HepG2 (cell line): ENCODE results near the gene AP2B1. TPM values are rescaled to one million over a fixed set of nuclear protein-coding genes. Genes with fewer than 3 reads are reported as not detected.
A peak's percentile ranks its signal among the peaks of the same experiment; 100 is the strongest.

Source experiments
- FOSL2 ChIP-seq: sonication (generic); formaldehyde crosslinking; IDR thresholded peaks from 2 replicates; pipeline ENCODE4 v1.4.0; 2020; ENCODE audit warnings: missing genetic modification reagents
- GATAD2A ChIP-seq: IDR thresholded peaks from 2 replicates; pipeline ENCODE4 v1.6.1; 2016
- HNF4A ChIP-seq: sonication (generic); formaldehyde crosslinking; IDR thresholded peaks from 2 replicates; pipeline ENCODE4 v1.4.0; 2020; ENCODE audit warnings: missing genetic modification reagents
- HOXD1 ChIP-seq: sonication (generic); formaldehyde crosslinking; IDR thresholded peaks from 2 replicates; pipeline ENCODE4 v1.5.0; 2020; ENCODE audit warnings: missing genetic modification reagents
- U2AF2 ChIP-seq: fragments of 200-400 bp; formaldehyde crosslinking; IDR thresholded peaks from 2 replicates; pipeline ENCODE4 v1.6.1; 2017; ENCODE audit warnings: low read depth, mild to moderate bottlenecking, low read length
- ZNF33B ChIP-seq: sonication (generic); formaldehyde crosslinking; IDR thresholded peaks from 2 replicates; pipeline ENCODE4 v1.5.1; 2020; ENCODE audit warnings: mild to moderate bottlenecking, missing genetic modification reagents
- ZNF605 ChIP-seq: sonication (generic); formaldehyde crosslinking; IDR thresholded peaks from 2 replicates; pipeline ENCODE4 v1.8.0; 2022; ENCODE audit warnings: mild to moderate bottlenecking, missing genetic modification reagents
- polyA plus RNA-seq, 8 experiments: library from polyadenylated mRNA; depleted of rRNA in 3 of 8; stranded (reverse) in 7 of 8; unstranded in 1 of 8; fragments of >200 nt; fragmentation: Illumina TruSeq in 4 of 8; extraction: Trizol in 4 of 8; gene quantifications; 2 replicates each; pipeline versions ENCODE4 v1.2.1 to v1.2.3, GENCODE V29; 2011 to 2016; ENCODE audit warnings: low read depth in 4 of 8, missing spikeins in 1 of 8, mixed read lengths in 1 of 8; ENCODE audit not compliant: insufficient read depth in 1 of 8
- total RNA-seq, 5 experiments: library from RNA; depleted of rRNA; stranded (reverse); fragments of >200 nt; fragmentation: Illumina TruSeq; extraction: Trizol; gene quantifications; 2 replicates each; pipeline ENCODE4 v1.2.3, GENCODE V29; 2016; ENCODE audit warnings: low read depth in 1 of 5
- TF ChIP-seq, protein P1 (sequence below): IDR thresholded peaks from 2 replicates; pipeline ENCODE4 v1.6.1; 2012; ENCODE audit warnings: low read depth, low read length, improper control_type of control experiment
- TF ChIP-seq, protein P2 (sequence below): IDR thresholded peaks from 2 replicates; pipeline ENCODE4 v1.6.1; 2016; ENCODE audit warnings: missing compliant biosample characterization, missing genetic modification reagents, borderline replicate concordance
- TF ChIP-seq, protein P3 (sequence below), 2 experiments: fragments of 450-650 bp in 1 of 2; sonication (generic) in 1 of 2; formaldehyde crosslinking in 1 of 2; IDR thresholded peaks; 2 replicates each; pipeline versions ENCODE4 v1.6.1 to v1.8.0; 2016 to 2022; ENCODE audit warnings: antibody characterized with exemption in 1 of 2, mild to moderate bottlenecking in 1 of 2, missing genetic modification reagents in 1 of 2
- TF ChIP-seq, protein P4 (sequence below), 2 experiments: sonication (generic) in 1 of 2; formaldehyde crosslinking in 1 of 2; IDR thresholded peaks; 2 replicates each; pipeline versions ENCODE4 v1.4.0 to v1.6.1; 2016 to 2020; ENCODE audit warnings: borderline replicate concordance in 1 of 2, low read depth in 1 of 2, mild to moderate bottlenecking in 1 of 2, missing genetic modification reagents in 1 of 2

AP2B1 gene
- total and polyA plus RNA-seq, 2 of the 13 experiments (the other 11 are each of a cell fraction or from before 2014, with no cell fraction given), result 23.8 to 71.3 TPM

DNA sequence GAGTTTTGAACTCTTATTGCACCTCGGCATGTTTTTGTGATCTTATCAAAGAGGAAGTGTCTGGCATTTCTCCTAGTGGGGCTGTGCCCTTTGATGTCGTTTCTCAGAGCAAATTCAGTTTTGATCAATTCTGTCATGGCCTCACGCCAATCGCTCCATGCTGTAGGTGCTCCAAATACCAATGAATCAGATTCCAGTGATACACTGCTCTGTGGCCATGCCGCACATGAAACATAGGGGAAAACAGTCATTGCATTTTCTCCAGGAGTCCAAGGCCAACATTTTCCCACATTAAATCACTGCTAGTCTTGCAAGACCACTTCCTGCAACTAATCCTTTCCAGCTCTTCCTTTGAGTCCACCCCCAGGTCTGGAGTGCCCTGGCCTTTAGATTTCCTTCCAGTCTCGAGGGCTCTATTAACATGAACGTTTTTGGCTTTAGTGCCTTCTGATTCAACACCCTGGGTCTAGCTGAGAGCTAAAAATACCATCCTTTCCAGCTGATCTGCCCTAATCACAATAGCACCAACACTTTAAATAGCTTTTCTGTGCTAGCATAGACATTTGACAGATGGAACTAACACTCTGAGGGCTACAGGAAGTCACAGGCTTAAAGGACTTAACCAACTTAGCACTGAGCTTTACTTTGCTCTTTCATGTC lies 126.1 kb downstream of the AP2B1 start (continued):
- TF ChIP-seq GATAD2A (CRISPR knock-in tag) (peak; percentile 46; the same call in 1 of the 2 replicates), U2AF2 (no peak), HNF4A (CRISPR knock-in tag) (peak; percentile 77), FOSL2 (CRISPR knock-in tag) (peak; percentile 32; the same call in 1 of the 2 replicates), ZNF605 (CRISPR knock-in tag) (no peak), ZNF33B (CRISPR knock-in tag) (no peak), HOXD1 (CRISPR knock-in tag) (no peak)
- TF ChIP-seq, protein P1, sequence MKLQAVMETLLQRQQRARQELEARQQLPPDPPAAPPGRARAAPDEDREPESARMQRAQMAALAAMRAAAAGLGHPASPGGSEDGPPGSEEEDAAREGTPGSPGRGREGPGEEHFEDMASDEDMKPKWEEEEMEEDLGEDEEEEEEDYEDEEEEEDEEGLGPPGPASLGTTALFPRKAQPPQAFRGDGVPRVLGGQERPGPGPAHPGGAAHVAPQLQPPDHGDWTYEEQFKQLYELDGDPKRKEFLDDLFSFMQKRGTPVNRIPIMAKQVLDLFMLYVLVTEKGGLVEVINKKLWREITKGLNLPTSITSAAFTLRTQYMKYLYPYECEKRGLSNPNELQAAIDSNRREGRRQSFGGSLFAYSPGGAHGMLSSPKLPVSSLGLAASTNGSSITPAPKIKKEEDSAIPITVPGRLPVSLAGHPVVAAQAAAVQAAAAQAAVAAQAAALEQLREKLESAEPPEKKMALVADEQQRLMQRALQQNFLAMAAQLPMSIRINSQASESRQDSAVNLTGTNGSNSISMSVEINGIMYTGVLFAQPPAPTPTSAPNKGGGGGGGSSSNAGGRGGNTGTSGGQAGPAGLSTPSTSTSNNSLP, result peak; percentile 55; the same call in 1 of the 2 replicates
- TF ChIP-seq, protein P2, sequence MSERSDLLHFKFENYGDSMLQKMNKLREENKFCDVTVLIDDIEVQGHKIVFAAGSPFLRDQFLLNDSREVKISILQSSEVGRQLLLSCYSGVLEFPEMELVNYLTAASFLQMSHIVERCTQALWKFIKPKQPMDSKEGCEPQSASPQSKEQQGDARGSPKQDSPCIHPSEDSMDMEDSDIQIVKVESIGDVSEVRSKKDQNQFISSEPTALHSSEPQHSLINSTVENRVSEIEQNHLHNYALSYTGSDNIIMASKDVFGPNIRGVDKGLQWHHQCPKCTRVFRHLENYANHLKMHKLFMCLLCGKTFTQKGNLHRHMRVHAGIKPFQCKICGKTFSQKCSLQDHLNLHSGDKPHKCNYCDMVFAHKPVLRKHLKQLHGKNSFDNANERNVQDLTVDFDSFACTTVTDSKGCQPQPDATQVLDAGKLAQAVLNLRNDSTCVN (CRISPR knock-in tag), result no peak
- TF ChIP-seq, protein P3, sequence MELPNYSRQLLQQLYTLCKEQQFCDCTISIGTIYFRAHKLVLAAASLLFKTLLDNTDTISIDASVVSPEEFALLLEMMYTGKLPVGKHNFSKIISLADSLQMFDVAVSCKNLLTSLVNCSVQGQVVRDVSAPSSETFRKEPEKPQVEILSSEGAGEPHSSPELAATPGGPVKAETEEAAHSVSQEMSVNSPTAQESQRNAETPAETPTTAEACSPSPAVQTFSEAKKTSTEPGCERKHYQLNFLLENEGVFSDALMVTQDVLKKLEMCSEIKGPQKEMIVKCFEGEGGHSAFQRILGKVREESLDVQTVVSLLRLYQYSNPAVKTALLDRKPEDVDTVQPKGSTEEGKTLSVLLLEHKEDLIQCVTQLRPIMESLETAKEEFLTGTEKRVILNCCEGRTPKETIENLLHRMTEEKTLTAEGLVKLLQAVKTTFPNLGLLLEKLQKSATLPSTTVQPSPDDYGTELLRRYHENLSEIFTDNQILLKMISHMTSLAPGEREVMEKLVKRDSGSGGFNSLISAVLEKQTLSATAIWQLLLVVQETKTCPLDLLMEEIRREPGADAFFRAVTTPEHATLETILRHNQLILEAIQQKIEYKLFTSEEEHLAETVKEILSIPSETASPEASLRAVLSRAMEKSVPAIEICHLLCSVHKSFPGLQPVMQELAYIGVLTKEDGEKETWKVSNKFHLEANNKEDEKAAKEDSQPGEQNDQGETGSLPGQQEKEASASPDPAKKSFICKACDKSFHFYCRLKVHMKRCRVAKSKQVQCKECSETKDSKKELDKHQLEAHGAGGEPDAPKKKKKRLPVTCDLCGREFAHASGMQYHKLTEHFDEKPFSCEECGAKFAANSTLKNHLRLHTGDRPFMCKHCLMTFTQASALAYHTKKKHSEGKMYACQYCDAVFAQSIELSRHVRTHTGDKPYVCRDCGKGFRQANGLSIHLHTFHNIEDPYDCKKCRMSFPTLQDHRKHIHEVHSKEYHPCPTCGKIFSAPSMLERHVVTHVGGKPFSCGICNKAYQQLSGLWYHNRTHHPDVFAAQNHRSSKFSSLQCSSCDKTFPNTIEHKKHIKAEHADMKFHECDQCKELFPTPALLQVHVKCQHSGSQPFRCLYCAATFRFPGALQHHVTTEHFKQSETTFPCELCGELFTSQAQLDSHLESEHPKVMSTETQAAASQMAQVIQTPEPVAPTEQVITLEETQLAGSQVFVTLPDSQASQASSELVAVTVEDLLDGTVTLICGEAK (IDR thresholded peaks at IDR 0.05), result no peak
- TF ChIP-seq, protein P3 (CRISPR knock-in tag; IDR thresholded peaks at IDR 0.05), result no peak
- TF ChIP-seq, protein P4, sequence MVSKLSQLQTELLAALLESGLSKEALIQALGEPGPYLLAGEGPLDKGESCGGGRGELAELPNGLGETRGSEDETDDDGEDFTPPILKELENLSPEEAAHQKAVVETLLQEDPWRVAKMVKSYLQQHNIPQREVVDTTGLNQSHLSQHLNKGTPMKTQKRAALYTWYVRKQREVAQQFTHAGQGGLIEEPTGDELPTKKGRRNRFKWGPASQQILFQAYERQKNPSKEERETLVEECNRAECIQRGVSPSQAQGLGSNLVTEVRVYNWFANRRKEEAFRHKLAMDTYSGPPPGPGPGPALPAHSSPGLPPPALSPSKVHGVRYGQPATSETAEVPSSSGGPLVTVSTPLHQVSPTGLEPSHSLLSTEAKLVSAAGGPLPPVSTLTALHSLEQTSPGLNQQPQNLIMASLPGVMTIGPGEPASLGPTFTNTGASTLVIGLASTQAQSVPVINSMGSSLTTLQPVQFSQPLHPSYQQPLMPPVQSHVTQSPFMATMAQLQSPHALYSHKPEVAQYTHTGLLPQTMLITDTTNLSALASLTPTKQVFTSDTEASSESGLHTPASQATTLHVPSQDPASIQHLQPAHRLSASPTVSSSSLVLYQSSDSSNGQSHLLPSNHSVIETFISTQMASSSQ (IDR thresholded peaks at IDR 0.05; ENCODE audit: low read depth), result 0 out of 2 replicates have a peak, but pooled peaks have one; percentile 17
- TF ChIP-seq, protein P4 (CRISPR knock-in tag; IDR thresholded peaks at IDR 0.05; ENCODE audit: borderline replicate concordance), result no peak
